ENCODE results near the gene ST6GALNAC3. TPM values are rescaled to one million over a fixed set of nuclear protein-coding genes. Genes with fewer than 3 reads are reported as not detected.

ST6GALNAC3 gene
- total and polyA plus RNA-seq, 2 experiments from 2014 or later: 29.4 to 33.3 TPM

DNA sequence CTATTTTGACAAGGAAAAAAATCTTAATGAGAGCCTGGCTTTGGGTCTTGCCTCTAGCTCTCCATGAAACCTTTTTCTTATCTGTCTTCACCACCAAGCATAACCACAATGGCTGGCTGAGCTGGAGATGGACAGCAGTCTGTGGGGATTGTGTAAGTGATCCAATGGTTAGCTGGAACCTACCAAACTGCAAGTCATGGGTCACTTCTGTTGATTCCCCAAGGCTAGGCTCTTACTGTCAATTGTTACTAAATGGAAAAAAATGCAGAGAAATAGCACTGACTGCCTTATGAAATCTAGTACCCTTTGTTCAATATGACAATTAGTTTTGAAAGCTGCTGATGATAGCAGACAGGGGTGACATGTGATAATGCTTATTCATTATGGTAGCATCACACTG, 359.0 kb downstream of the ST6GALNAC3 start:
- Histone ChIP-seq H3K4me2 (no peak overlapping the region), H3K79me2 (no peaks in the 10 kb centered on the region), H4K20me1 (ENCODE audit: insufficient read depth, poor library complexity, severe bottlenecking) (no peaks in the 10 kb centered on the region), H2AFZ (no peak overlapping the region), H3K27ac (no peak overlapping the region), H3K27me3 (no peaks in the 10 kb centered on the region), H3K36me3 (replicated peaks; ENCODE audit: insufficient read depth, low read depth) (no peaks in the 10 kb centered on the region), H3K4me3 (no peak overlapping the region), H3K4me1 (ENCODE audit: insufficient read depth) (peaks cover 15% of the 10 kb centered on the region), H3K9me3 (ENCODE audit: low read depth) (no peaks in the 10 kb centered on the region), H3K9me2 (replicated peaks; ENCODE audit: insufficient read depth) (no peaks in the 10 kb centered on the region)
- no peak for TF ChIP-seq EZH2 (IDR thresholded peaks at IDR 0.05; ENCODE audit: borderline replicate concordance)
- TF ChIP-seq, protein P1, sequence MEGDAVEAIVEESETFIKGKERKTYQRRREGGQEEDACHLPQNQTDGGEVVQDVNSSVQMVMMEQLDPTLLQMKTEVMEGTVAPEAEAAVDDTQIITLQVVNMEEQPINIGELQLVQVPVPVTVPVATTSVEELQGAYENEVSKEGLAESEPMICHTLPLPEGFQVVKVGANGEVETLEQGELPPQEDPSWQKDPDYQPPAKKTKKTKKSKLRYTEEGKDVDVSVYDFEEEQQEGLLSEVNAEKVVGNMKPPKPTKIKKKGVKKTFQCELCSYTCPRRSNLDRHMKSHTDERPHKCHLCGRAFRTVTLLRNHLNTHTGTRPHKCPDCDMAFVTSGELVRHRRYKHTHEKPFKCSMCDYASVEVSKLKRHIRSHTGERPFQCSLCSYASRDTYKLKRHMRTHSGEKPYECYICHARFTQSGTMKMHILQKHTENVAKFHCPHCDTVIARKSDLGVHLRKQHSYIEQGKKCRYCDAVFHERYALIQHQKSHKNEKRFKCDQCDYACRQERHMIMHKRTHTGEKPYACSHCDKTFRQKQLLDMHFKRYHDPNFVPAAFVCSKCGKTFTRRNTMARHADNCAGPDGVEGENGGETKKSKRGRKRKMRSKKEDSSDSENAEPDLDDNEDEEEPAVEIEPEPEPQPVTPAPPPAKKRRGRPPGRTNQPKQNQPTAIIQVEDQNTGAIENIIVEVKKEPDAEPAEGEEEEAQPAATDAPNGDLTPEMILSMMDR (IDR thresholded peaks at IDR 0.05; ENCODE audit: poor library complexity): no peak
- TF ChIP-seq EZH2phosphoT487 (IDR thresholded peaks at IDR 0.05; ENCODE audit: low read depth, severe bottlenecking, unreplicated experiment): no peak
- no peak for DNase-seq (ENCODE audit: low spot score)

DNA sequence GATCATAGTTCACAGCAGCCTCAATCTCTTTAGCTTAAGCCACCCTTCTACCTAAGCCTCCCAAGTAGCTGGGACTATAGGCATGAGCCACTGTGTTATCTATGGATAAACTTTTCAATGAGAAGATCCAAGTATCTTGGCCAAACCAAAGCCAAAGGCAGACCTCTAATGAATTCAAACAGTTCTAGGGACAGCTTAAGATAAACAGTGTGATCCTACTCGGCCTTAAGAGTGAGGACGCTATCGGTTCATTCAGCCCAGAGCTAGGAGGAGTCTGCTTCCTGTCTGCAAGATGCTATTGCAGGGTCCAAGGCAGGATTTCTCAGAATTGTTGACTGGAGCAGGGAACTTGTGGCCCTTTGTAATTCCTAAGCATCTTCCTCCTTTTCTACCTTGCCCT, 368.7 kb downstream of the ST6GALNAC3 start:
- Histone ChIP-seq H3K9me2 (replicated peaks; ENCODE audit: insufficient read depth) (no peaks in the 10 kb centered on the region), H3K9me3 (ENCODE audit: low read depth) (no peaks in the 10 kb centered on the region), H3K27ac (no peak overlapping the region), H3K4me3 (no peak overlapping the region), H2AFZ (no peak overlapping the region), H3K4me1 (ENCODE audit: insufficient read depth) (no peaks in the 10 kb centered on the region), H3K79me2 (no peaks in the 10 kb centered on the region), H3K27me3 (no peaks in the 10 kb centered on the region), H3K4me2 (no peak overlapping the region), H4K20me1 (ENCODE audit: insufficient read depth, poor library complexity, severe bottlenecking) (no peaks in the 10 kb centered on the region), H3K36me3 (replicated peaks; ENCODE audit: insufficient read depth, low read depth) (no peaks in the 10 kb centered on the region)
- no peak for DNase-seq (ENCODE audit: low spot score)
- WGBS (ENCODE audit: low lambda C conversion rate, missing lambda C conversion rate): 30% methylated on average over 3 of the region's 3 CpGs
- TF ChIP-seq EZH2 (IDR thresholded peaks at IDR 0.05; ENCODE audit: borderline replicate concordance) (no peak), EZH2phosphoT487 (IDR thresholded peaks at IDR 0.05; ENCODE audit: low read depth, severe bottlenecking, unreplicated experiment) (no peak)
- TF ChIP-seq, protein P1 (IDR thresholded peaks at IDR 0.05; ENCODE audit: poor library complexity): no peak

DNA sequence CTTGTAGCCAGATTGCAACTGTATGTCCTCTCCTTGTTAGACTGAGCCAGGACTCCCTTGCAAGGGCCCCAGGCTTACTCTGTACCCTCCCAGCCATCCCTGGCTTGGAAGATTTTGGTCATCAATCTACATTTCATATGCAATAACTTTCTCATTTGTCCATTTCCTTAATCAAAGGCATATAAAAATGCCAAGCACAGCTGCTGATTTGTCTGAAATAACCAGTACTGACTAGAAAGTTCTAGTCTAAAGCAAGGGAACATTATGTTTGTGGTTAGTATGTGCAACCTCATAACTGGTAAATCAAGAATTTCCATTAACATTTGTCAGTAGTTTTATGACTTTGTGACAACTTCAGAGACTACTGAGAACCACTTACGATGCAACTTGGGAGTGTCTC, 370.2 kb downstream of the ST6GALNAC3 start:
- Histone ChIP-seq H3K79me2 (no peaks in the 10 kb centered on the region), H3K4me1 (ENCODE audit: insufficient read depth) (no peaks in the 10 kb centered on the region), H3K36me3 (replicated peaks; ENCODE audit: insufficient read depth, low read depth) (no peaks in the 10 kb centered on the region), H4K20me1 (ENCODE audit: insufficient read depth, poor library complexity, severe bottlenecking) (no peaks in the 10 kb centered on the region), H3K9me2 (replicated peaks; ENCODE audit: insufficient read depth) (no peaks in the 10 kb centered on the region), H3K27me3 (no peaks in the 10 kb centered on the region), H3K9me3 (ENCODE audit: low read depth) (no peaks in the 10 kb centered on the region), H3K4me2 (no peak overlapping the region), H2AFZ (no peak overlapping the region), H3K27ac (no peak overlapping the region), H3K4me3 (no peak overlapping the region)
- TF ChIP-seq, protein P1 (IDR thresholded peaks at IDR 0.05; ENCODE audit: poor library complexity): no peak
- TF ChIP-seq EZH2phosphoT487 (IDR thresholded peaks at IDR 0.05; ENCODE audit: low read depth, severe bottlenecking, unreplicated experiment) (no peak), EZH2 (IDR thresholded peaks at IDR 0.05; ENCODE audit: borderline replicate concordance) (no peak)
- no peak for DNase-seq (ENCODE audit: low spot score)
- 82% methylated on average over 1 of the region's 1 CpG for WGBS (ENCODE audit: low lambda C conversion rate, missing lambda C conversion rate)

DNA sequence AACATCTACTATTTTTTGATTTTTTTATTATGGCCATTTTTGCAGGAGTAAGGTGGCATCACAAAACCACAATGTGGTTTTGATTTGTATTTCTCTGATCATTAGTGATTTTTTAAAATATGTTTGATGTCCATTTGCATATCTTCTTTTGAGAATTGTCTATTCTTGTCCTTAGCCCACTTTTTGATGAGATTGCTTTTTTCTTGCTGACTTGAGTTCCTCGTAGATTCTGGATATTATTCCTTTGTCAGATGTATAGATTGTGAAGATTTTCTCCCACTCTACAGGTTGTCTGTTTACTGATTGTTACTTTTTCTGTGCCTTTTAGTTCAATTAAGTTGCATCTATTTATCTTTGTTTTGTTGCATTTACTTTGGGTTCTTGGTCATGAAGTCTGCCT, 375.7 kb downstream of the ST6GALNAC3 start:
- H3K4me3 ChIP-seq: no peak overlapping the region
- H3K4me1 ChIP-seq (ENCODE audit: insufficient read depth): no peaks in the 10 kb centered on the region
- no peak overlapping the region for H3K27ac ChIP-seq
- no peaks in the 10 kb centered on the region for H3K9me2 ChIP-seq (replicated peaks; ENCODE audit: insufficient read depth)
- H4K20me1 ChIP-seq (ENCODE audit: insufficient read depth, poor library complexity, severe bottlenecking): no peaks in the 10 kb centered on the region
- no peak overlapping the region for H2AFZ ChIP-seq
- H3K4me2 ChIP-seq: no peak overlapping the region
- no peaks in the 10 kb centered on the region for H3K36me3 ChIP-seq (replicated peaks; ENCODE audit: insufficient read depth, low read depth)
- TF ChIP-seq EZH2phosphoT487 (IDR thresholded peaks at IDR 0.05; ENCODE audit: low read depth, severe bottlenecking, unreplicated experiment) (no peak), EZH2 (IDR thresholded peaks at IDR 0.05; ENCODE audit: borderline replicate concordance) (no peak)
- TF ChIP-seq, protein P1 (IDR thresholded peaks at IDR 0.05; ENCODE audit: poor library complexity): no peak
- WGBS (ENCODE audit: low lambda C conversion rate, missing lambda C conversion rate): 91% methylated on average over 1 of the region's 1 CpG
- no peaks in the 10 kb centered on the region for H3K79me2 ChIP-seq
- H3K9me3 ChIP-seq (ENCODE audit: low read depth): peaks cover 4% of the 10 kb centered on the region
- DNase-seq (ENCODE audit: low spot score): no peak
- no peaks in the 10 kb centered on the region for H3K27me3 ChIP-seq

All from hepatocyte (in vitro differentiated cells).